ENCODE results near the gene FILIP1.
"Not testable (repeated sequence)": the region's sequence is repeated elsewhere in the genome, so short reads cannot be mapped to it uniquely, and the experiment has no call there.

The FILIP1 gene

GRCh38 chr6:75436869-75437268 is 56.7 kb downstream of the FILIP1 start:
- Mint-ChIP-seq H3K36me3 (ENCODE audit: low read depth) (no peaks in the 10 kb centered on the region), H3K27ac (no peak overlapping the region), H3K9me3 (peaks cover 11% of the 10 kb centered on the region), H3K4me3 (no peak overlapping the region), H3K4me1 (no peaks in the 10 kb centered on the region), H3K27me3 (ENCODE audit: low read depth, poor library complexity) (no peaks in the 10 kb centered on the region)
- TF ChIP-seq CTCF (IDR thresholded peaks at IDR 0.05), result no peak
- DNase-seq, result no peak

GRCh38 chr6:75432809-75433208 is 60.8 kb downstream of the FILIP1 start:
- H3K9me3 Mint-ChIP-seq; H3K27me3 Mint-ChIP-seq (ENCODE audit: low read depth, poor library complexity); H3K4me3 Mint-ChIP-seq; H3K36me3 Mint-ChIP-seq (ENCODE audit: low read depth); H3K27ac Mint-ChIP-seq; DNase-seq: not testable (repeated sequence)
- peaks cover 13% of the 10 kb centered on the region for H3K4me1 Mint-ChIP-seq

- H3K4me3 Mint-ChIP-seq, result no peak overlapping the region
- DNase-seq, result no peak
- TF ChIP-seq CTCF (IDR thresholded peaks at IDR 0.05), result no peak
- H3K36me3 Mint-ChIP-seq (ENCODE audit: low read depth), result no peaks in the 10 kb centered on the region
- H3K9me3 Mint-ChIP-seq, result peaks cover 3% of the 10 kb centered on the region
- H3K4me1 Mint-ChIP-seq, result peaks cover 13% of the 10 kb centered on the region
- H3K27ac Mint-ChIP-seq, result peak overlapping the region; percentile 2
- no peaks in the 10 kb centered on the region for H3K27me3 Mint-ChIP-seq (ENCODE audit: low read depth, poor library complexity)
These were observed 62.2 kb downstream of the FILIP1 start for GRCh38 chr6:75431379-75431778.

- no peak for DNase-seq
- no peaks in the 10 kb centered on the region for H3K27me3 Mint-ChIP-seq (ENCODE audit: low read depth, poor library complexity)
- no peak for TF ChIP-seq CTCF (IDR thresholded peaks at IDR 0.05)
- H3K9me3 Mint-ChIP-seq, result peaks cover 3% of the 10 kb centered on the region
- no peaks in the 10 kb centered on the region for H3K36me3 Mint-ChIP-seq (ENCODE audit: low read depth)
- no peak overlapping the region for H3K27ac Mint-ChIP-seq
- H3K4me1 Mint-ChIP-seq, result peaks cover 13% of the 10 kb centered on the region
- H3K4me3 Mint-ChIP-seq, result no peak overlapping the region
These were observed 62.8 kb downstream of the FILIP1 start for GRCh38 chr6:75430631-75431325.

GRCh38 chr6:75429061-75429703 is 64.4 kb downstream of the FILIP1 start:
- Mint-ChIP-seq H3K27ac (no peak overlapping the region), H3K9me3 (peaks cover 3% of the 10 kb centered on the region), H3K4me3 (no peak overlapping the region), H3K4me1 (peaks cover 13% of the 10 kb centered on the region), H3K36me3 (ENCODE audit: low read depth) (no peaks in the 10 kb centered on the region), H3K27me3 (ENCODE audit: low read depth, poor library complexity) (peaks cover 3% of the 10 kb centered on the region)
- no peak for TF ChIP-seq CTCF (IDR thresholded peaks at IDR 0.05)
- DNase-seq, result no peak

- no peaks in the 10 kb centered on the region for H3K36me3 Mint-ChIP-seq (ENCODE audit: low read depth)
- H3K27ac Mint-ChIP-seq, result no peak overlapping the region
- peaks cover 13% of the 10 kb centered on the region for H3K4me1 Mint-ChIP-seq
- no peak overlapping the region for H3K4me3 Mint-ChIP-seq
- DNase-seq, result no peak
- peaks cover 3% of the 10 kb centered on the region for H3K27me3 Mint-ChIP-seq (ENCODE audit: low read depth, poor library complexity)
- no peak for TF ChIP-seq CTCF (IDR thresholded peaks at IDR 0.05)
- H3K9me3 Mint-ChIP-seq, result peaks cover 3% of the 10 kb centered on the region
These were observed 65.4 kb downstream of the FILIP1 start for GRCh38 chr6:75428204-75428603.

Data from nephron progenitor cell (in vitro differentiated cells).